Esophagus squamous epithelium (tissue), 5 donors: ENCODE data around the gene ZNF599. TPM values are rescaled to one million over a fixed set of nuclear protein-coding genes. Genes with fewer than 3 reads are reported as not detected.

Source experiments
- DNase-seq: peaks from one replicate; lab custom pipeline; 2025; lab: John Stamatoyannopoulos, UW
- H3K27ac ChIP-seq, 4 donors: fragments of 200-600 bp; sonication (generic); one replicate each; pipeline ENCODE4 v1.5.1; 2016 to 2019; ENCODE audit warnings: mild to moderate bottlenecking in 1 of 4
- H3K27me3 ChIP-seq, 4 donors: fragments of 200-600 bp; sonication (generic); 1 replicate in 3 of 4; 2 replicates in 1 of 4; pipeline versions ENCODE4 v1.5.1 to v1.6.0; 2017 to 2021; ENCODE audit warnings: antibody characterized with exemption in 1 of 4
- H3K36me3 ChIP-seq, 3 donors: fragments of 200-600 bp; sonication (generic); one replicate each; pipeline ENCODE4 v1.5.1; 2016 to 2019
- H3K4me1 ChIP-seq, 3 donors: fragments of 200-600 bp; sonication (generic); one replicate each; pipeline ENCODE4 v1.5.1; 2017 to 2019
- H3K4me3 ChIP-seq, 4 donors: fragments of 200-600 bp; sonication (generic); 1 replicate in 3 of 4; 2 replicates in 1 of 4; pipeline ENCODE4 v1.5.1; 2016 to 2019; ENCODE audit warnings: mild to moderate bottlenecking in 2 of 4, moderate library complexity in 1 of 4
- H3K9me3 ChIP-seq, 3 donors: fragments of 200-600 bp; sonication (generic); one replicate each; pipeline ENCODE4 v1.5.1; 2016 to 2019
- POLR2A ChIP-seq, 4 donors: fragments of 450-650 bp; IDR thresholded peaks; one replicate each; pipeline ENCODE4 v1.6.1; 2017; ENCODE audit warnings: antibody characterized with exemption in 4 of 4, mild to moderate bottlenecking in 4 of 4, moderate library complexity in 3 of 4
- WGBS, 2 donors: methylation state at CpG; one replicate each; pipeline ENCODE4 v1.1.5; 2018; 5-methylcytosine and 5-hydroxymethylcytosine counted together
- intact Hi-C: fragments of 100-400 bp; cut with DNase I; formaldehyde crosslinking; loops from one replicate; pipeline ENCODE4 v1.15.0; 2022
- total RNA-seq, 4 donors: library from RNA; depleted of rRNA; stranded (reverse); fragments of >200 nt; gene quantifications; one replicate each; pipeline ENCODE4 v1.1.0, GENCODE V29; 2016
- TF ChIP-seq, protein P1 (sequence below), 6 experiments: fragments of 450-650 bp in 4 of 6; fragments of 200-600 bp in 2 of 6; sonication (generic) in 2 of 6; IDR thresholded peaks; one replicate each; pipeline ENCODE4 v1.5.1; 2016 to 2019; ENCODE audit warnings: antibody characterized with exemption in 6 of 6, mild to moderate bottlenecking in 4 of 6, moderate library complexity in 4 of 6
- donor health status: DM: yes; HTN: yes; CAD: no.

The ZNF599 gene
- total RNA-seq, 4 donors from 2014 or later, result 1.9 to 6.1 (median 2.6) TPM

DNA sequence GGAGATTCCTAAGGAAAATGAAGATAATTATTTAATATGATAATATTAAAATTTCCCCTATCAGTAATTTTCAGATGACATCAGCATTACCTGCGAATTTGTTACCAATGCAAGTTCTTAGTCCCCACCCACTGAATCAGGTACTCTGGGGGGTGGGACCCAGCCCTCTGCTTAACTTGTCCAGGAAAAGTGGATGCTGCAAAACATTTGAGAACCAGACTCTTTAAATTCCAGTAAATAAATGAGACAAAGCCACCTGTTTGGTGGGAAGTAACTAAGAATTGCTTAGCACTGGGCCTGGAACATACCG is 495 bp upstream of the ZNF599 start:
- Histone ChIP-seq H3K36me3 (peaks cover 0 to 26% (median 5%) of the 10 kb centered on the region in 3 donors), H3K27ac (peak overlapping the region in 1 of 4 donors; percentile 74), H3K4me1 (peaks cover 3 to 19% (median 6%) of the 10 kb centered on the region in 3 donors), H3K27me3 (peaks cover 0 to 16% (median 0%) of the 10 kb centered on the region in 4 donors), H3K9me3 (no peaks in the 10 kb centered on the region), H3K4me3 (peak overlapping the region; percentile 53 to 92 (median 79))
- intact Hi-C loops, result no loop called here
- 73 to 75% methylated on average over 2 of the region's 2 CpGs for WGBS, 2 donors
- TF ChIP-seq, protein P1, sequence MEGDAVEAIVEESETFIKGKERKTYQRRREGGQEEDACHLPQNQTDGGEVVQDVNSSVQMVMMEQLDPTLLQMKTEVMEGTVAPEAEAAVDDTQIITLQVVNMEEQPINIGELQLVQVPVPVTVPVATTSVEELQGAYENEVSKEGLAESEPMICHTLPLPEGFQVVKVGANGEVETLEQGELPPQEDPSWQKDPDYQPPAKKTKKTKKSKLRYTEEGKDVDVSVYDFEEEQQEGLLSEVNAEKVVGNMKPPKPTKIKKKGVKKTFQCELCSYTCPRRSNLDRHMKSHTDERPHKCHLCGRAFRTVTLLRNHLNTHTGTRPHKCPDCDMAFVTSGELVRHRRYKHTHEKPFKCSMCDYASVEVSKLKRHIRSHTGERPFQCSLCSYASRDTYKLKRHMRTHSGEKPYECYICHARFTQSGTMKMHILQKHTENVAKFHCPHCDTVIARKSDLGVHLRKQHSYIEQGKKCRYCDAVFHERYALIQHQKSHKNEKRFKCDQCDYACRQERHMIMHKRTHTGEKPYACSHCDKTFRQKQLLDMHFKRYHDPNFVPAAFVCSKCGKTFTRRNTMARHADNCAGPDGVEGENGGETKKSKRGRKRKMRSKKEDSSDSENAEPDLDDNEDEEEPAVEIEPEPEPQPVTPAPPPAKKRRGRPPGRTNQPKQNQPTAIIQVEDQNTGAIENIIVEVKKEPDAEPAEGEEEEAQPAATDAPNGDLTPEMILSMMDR (IDR thresholded peaks at IDR 0.05), result no peak
- no peak for TF ChIP-seq POLR2A (IDR thresholded peaks at IDR 0.05)
- no peak for DNase-seq

DNA sequence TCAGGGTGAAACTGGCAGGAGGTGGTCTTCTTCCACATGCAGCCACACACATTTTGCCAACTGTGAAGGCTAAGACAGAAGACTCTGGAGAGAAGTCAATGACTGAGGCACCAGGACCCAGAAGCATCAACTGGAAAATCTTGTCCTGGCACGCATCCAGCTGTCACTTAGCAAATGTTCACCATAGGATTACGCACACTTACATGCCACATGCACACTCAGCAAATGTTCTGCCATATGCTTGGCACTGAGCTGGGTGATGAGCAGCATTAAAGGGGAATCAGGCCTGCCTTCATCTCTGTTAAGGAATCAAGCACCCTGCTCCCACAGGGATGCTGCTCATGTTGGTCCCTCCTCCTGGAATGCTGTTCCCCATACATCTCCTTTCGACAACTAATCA is 5.1 kb downstream of the ZNF599 start:
- no peak overlapping the region for H3K27ac ChIP-seq
- H3K4me1 ChIP-seq, result peaks cover 3 to 15% (median 6%) of the 10 kb centered on the region in 3 donors
- H3K4me3 ChIP-seq, result no peak overlapping the region
- H3K9me3 ChIP-seq, result peaks cover 0 to 36% (median 12%) of the 10 kb centered on the region in 3 donors
- H3K36me3 ChIP-seq, result peaks cover 0 to 81% (median 20%) of the 10 kb centered on the region in 3 donors
- WGBS, 2 donors, result 77 to 93% methylated on average over 3 of the region's 3 CpGs
- no peak for DNase-seq
- intact Hi-C loops, result no loop called here
- TF ChIP-seq, protein P1 (IDR thresholded peaks at IDR 0.05), result no peak
- TF ChIP-seq POLR2A (IDR thresholded peaks at IDR 0.05), result no peak
- no peaks in the 10 kb centered on the region for H3K27me3 ChIP-seq

DNA sequence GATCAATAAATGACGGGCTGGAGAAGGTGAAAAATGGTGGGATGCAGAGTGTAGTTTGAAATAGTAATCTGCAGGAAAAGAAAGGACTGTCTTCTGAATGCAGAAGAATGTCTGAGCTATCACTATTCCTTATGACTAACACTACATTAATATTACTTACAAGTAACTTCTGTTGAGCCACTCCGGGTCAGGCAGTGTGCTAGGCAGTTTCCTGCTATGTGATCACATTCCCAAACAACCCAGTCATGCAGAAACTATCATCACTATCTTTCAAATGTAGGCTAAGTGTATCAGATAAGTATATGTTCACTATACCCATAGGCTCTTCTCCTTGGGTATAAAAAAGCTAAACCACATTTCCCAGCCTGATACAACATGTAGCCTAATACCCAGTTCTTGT is 6.6 kb downstream of the ZNF599 start:
- H3K9me3 ChIP-seq, result peaks cover 0 to 52% (median 25%) of the 10 kb centered on the region in 3 donors

DNA sequence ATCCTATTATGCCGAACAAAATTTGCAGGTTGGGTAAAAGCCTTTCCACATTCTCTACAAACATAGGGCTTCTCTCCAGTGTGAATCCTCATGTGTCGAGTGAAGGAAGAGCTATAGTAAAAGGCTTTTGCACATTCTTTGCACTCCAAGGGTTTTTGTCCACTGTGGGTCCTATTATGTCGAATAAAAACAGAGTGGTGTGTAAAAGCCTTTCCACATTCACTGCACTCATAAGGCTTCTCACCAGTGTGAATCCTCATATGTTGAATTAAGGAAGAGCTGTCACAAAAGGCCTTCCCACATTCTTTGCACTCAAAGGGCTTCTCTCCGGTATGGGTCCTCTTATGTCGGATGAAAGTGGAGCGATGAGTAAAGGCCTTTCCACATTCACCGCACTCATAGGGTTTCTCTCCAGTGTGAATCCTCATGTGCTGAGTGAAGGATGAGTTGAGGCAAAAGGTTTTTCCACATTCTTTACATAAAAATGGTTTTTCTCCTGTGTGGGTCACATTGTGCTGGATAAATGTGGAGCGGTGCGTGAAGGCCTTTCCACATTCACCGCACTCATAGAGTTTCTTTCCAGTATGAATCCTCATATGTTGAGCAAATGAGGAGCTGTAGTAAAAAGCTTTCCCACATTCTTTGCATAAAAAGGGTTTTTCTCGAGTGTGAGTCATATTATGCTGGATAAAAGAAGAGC is 13.6 kb downstream of the ZNF599 start:
- 93 to 95% methylated on average over 11 of the region's 11 CpGs for WGBS, 2 donors

More for the DNA sequence above, 6.6 kb downstream of the ZNF599 start:
- Histone ChIP-seq H3K36me3 (peaks cover 0 to 97% (median 20%) of the 10 kb centered on the region in 3 donors), H3K4me1 (peaks cover 0 to 2% (median 0%) of the 10 kb centered on the region in 3 donors), H3K27ac (no peak overlapping the region), H3K27me3 (no peaks in the 10 kb centered on the region), H3K4me3 (no peak overlapping the region)
- 95 to 100% methylated on average over 2 of the region's 2 CpGs for WGBS, 2 donors
- TF ChIP-seq POLR2A (IDR thresholded peaks at IDR 0.05), result no peak
- TF ChIP-seq, protein P1 (IDR thresholded peaks at IDR 0.05), result no peak
- intact Hi-C loops, result no loop called here
- DNase-seq, result no peak

DNA sequence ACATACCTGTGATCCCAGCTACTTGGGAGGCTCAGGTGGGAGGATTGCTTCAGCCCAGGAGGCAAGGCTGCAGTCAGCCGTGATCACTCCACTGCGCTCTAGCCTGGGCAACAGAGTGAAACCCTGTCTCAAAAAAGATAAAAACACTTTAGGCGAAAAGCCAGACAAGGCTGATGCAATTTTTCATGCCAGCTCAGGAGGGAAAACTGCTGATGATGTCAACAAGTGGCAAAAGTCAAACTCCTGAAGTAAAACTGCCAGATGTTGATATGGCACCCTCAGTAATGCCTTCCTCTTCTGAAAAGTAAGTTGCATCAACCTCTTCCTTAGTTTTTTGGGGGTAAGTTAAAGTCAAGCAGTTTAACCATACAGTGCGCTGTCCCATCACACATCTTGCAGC is 15.6 kb downstream of the ZNF599 start:
- intact Hi-C loops, result no loop called here
- H3K9me3 ChIP-seq, result peaks cover 3 to 100% (median 75%) of the 10 kb centered on the region in 3 donors
- H3K27me3 ChIP-seq, result no peaks in the 10 kb centered on the region
- DNase-seq, result no peak
- H3K4me3 ChIP-seq, result no peak overlapping the region
- WGBS, 2 donors, result 92 to 100% methylated on average over 4 of the region's 4 CpGs
- TF ChIP-seq, protein P1 (IDR thresholded peaks at IDR 0.05), result no peak
- no peak for TF ChIP-seq POLR2A (IDR thresholded peaks at IDR 0.05)
- peaks cover 0 to 74% (median 0%) of the 10 kb centered on the region in 3 donors for H3K36me3 ChIP-seq
- H3K27ac ChIP-seq, result no peak overlapping the region
- no peaks in the 10 kb centered on the region for H3K4me1 ChIP-seq

More for the DNA sequence above, 13.6 kb downstream of the ZNF599 start:
- Histone ChIP-seq H3K4me1 (no peaks in the 10 kb centered on the region), H3K27me3 (no peaks in the 10 kb centered on the region), H3K27ac (no peak overlapping the region), H3K9me3 (peaks cover 3 to 100% (median 87%) of the 10 kb centered on the region in 3 donors), H3K36me3 (peaks cover 0 to 78% (median 0%) of the 10 kb centered on the region in 3 donors), H3K4me3 (no peak overlapping the region)
- no peak for DNase-seq
- no peak for TF ChIP-seq POLR2A (IDR thresholded peaks at IDR 0.05)
- TF ChIP-seq, protein P1 (IDR thresholded peaks at IDR 0.05), result no peak
- intact Hi-C loops, result no loop called here
